HG03039 (cell line): Measurements from ENCODE around the gene DAB1.

Source experiments
- ATAC-seq: cut with Tn5 transposase; IDR thresholded peaks from one replicate; pipeline ENCODE4 v1.9.1; 2021; ENCODE audit warnings: mild to moderate bottlenecking, moderate library complexity; ENCODE audit not compliant: unreplicated experiment

The DAB1 gene

DNA sequence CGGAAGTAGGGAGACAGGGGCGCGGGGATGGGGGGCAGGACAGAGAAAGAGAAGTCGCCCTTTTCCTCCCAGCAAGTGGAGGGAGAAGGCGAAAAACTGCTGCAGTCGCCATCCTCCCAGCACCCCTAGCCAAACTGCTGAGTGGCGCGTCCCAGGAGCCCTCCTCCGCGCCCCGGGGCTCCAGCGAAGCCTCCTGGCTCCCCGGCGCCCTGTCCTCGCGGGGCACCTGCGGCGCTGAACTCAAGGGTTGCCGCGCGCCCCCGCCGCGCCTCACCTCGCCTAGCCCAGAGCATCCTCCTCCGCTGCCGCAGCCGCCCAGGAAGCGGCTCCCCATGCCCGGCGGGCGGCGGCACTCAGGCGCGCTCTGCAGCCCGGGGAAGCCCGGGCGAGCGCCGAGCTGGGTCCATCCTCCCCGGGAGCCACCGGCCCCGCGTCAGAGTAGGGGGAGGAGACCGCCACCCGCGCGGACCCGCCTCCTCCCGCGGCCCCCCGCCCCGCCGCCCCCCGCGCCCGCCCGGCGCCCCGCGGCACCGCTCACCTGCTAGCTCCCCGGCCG is at the start of gene DAB1:
Gene DAB1 (minus strand): TSS at position 405 of the 556 bp plus-strand sequence. CDS start 133,030 bp downstream, outside the sequence.
- ATAC-seq = no peak

DNA sequence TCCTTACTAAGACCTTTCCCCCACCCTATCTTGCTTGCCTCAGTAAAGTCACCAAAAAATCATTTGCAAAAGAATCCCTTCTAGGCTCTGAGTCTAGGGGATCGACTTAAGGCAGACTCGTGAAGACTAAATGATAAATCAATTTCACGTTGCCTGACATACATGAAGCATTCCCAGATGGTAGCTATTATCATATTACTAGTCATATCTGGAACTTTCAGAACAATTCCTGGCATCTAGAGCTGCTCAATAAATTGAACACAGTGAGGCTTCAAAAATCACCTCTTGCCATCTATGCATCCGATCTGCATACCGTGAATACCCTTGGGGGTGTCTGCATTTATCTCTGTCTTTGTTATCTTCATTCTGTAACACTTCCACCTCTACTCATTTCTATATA is 49.6 kb upstream of the DAB1 start:
- no peak for ATAC-seq

DNA sequence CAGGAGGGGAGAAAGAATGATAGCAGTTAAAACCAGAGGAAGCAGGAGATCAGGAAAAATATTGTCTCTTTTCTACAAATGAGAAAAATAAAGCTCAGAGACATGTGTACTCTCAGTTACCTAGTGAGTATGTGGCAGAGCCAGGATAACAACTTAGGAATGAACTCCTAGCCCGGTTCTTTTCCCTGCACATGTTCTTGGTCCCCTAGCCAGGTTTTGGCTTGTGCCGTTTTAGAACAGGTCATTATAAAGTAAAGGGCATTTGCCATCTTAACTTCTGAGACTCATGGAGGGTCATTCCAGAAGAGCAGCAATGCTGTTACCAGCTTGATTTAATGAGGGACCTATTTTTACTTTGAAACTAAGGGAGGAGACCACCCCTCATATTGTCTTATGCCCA is 48.1 kb upstream of the DAB1 start:
- no peak for ATAC-seq

DNA sequence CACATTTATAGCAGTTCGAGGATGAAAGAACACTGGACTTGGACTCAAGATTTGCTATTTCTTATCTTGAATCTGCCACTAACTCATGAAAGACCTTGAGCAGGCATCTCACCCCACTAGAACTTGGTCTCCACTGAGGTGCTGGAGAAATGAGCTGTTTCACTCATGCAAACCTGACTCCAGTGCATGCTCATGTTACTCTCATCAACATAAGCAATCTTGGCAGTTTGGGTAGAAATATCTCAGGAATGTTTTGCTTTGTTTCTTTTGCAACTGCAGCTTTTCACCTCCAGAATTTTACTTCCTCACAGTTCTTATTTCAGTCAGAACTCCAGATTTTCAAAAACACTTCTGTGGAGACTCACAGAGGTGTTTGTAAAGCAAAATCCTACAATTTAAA is 46.2 kb upstream of the DAB1 start:
- ATAC-seq = no peak

DNA sequence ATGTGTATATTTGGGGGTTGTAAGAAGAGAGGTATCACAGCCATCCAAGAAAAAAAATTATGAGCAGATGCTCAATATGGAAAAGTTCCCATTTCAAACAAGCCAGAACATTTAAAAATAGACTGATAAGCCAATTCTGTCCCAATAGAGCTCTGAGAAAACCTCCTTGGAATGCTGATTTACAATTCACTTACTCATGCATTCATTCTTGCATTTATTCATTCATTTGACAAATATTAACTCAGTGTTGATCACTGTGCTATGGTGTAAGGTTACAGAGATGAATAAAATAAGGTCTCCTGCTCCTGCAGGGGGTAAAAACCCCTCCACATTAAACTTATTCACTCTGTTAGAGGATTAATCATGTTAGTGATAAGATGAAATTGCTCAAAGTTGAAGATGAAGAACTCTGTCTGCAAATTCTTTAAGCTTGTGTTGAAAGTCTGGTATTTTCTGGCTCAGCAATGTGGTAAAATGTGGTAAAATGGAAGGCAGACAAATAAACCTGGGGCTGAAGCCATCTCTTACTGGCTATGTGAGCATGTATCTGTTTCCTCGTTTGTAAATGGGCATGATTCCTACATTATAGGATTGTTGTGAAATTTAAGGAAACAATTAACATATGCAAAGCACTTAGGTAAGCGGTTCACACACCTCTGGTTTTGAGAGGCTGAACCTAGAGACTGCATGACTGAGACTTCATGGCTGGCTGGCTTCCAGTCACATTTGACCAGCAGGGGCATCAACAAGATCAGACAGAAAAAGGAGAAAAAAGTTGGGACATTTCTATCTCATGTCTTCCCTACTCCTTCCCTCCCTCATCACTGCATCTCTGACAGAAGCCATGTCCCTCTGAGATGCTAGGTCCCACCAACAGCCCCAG is 45.0 kb upstream of the DAB1 start:
- no peak for ATAC-seq

DNA sequence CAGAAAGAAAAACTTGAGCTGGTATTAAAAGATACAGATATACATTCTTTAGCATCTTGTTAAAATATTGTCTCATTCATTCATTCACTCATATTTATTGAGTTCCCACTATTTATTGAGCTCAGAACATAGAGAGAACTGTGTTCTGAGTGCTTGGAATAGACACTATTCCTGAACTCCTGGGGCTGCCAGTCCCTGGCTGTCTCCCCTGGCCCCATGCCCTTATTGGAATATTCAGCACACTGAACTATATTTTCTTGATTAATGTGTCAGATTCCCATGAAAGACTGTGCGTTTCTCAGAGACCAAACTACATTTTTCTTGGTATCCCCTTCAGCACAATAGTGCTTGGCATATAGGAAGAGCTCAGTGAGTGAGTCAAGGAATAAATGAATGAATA is 44.0 kb upstream of the DAB1 start:
- no peak for ATAC-seq

DNA sequence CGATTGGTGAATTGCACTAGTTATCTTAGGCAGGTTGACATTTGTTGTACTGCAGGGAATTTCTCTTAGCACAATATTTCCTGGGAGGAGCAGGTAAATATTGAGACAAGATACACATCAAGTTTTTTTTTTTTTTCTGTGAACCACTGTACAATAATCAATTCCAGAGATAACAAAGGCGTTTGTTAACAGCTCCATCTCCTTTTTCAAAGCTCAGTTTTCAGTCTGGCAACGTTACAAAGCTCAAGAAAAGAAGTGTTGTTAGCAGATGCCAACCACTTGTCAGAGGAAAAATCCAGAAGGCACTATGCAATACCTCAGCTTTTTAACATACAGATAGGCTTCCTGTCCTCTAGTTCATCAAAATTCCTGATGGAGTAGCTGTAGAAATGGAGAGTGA is 40.9 kb upstream of the DAB1 start:
- no peak for ATAC-seq

DNA sequence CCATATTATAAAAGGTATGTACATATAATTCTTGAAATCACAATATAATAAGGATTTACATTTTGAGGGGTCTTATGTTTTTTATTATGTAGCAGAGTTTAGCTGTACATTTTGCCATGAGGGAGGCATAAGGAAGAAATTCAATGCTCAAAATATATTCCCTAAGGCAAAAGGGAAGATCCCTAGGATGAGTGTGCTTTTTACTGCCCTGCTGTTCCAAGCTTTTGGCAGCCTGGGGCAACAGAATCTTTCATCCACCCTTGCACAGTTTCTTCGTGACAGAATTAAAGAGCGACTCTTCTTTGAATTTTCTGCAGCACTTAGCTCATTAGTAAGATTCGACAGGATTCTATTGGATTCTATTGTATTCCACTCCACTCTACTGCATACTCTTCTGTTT is 39.5 kb upstream of the DAB1 start:
- ATAC-seq = no peak

DNA sequence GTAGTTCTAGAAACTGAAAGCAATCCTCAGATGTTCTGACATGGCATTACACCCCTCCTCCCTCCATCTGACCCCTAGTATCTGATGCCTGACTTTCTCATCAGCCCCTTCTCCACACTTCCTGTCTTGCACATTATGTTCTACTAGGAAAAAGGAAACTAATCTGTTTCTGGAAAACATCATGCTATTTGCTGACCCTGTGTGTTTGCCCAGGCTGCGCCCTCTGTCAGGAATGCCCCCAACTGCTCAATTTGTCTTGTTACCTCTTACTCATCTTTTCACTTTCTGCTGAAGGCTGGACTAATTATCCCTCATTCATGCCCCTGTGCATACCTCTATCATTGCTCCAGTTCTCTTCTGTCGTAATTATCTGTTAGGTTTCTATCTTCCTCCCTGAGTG is 37.5 kb upstream of the DAB1 start:
- no peak for ATAC-seq

DNA sequence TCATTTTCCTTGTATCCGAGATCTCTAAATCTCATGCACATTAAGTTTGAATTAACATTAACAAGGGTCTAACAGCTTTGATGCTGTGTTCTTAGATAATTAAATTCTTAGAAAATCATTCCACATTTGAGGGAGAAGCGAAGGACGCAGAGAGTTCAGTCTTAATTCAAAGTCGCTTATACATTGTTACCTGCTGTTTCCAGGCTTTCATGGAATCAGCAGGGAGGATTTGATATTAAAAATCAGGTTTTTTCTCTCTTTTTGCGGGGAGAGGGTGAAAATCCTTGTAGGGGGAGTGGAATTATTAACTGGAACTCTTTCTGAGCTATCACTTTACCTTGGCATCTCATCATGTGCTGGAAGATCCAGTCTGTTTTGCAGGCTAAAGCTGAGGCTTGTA is 27.7 kb upstream of the DAB1 start:
- no peak for ATAC-seq

DNA sequence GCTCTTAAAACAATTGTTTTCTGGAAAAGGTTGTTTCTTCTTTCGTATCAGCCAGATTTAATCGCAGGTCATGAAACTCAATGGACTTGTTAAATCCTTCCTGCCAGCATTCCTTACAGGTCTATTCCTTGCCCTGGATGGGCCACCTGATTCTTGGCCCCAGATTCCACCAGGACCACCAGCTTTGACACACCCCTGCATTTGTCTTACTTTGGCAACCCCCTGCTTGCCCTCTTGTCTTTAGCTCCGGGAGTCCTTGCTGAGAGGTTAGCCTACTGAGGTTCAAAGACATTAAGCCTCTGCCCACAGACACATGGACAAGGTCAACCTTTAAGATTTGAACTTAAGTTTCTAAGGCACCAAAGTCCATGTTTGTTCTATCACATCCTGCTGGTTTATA is 27.1 kb upstream of the DAB1 start:
- ATAC-seq = no peak

DNA sequence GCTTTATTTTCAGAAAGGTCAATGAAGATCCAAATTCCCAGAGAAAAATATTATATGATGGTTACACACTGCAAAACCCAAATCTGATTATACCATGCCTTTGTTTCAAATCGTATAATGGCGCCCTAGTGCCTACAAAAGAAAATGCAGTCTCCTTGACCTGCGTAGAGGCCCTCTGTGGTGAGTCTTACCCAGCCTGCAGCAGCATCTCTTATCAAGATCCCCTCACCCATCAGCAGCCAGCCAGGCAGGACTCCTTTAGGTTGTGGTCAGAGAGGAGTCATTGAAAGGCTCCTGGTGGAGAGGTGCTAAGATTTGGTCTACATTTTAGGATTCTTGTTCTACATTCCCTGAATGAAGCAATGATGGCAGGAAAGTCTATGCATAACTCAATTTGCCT is 23.7 kb upstream of the DAB1 start:
- ATAC-seq = no peak

DNA sequence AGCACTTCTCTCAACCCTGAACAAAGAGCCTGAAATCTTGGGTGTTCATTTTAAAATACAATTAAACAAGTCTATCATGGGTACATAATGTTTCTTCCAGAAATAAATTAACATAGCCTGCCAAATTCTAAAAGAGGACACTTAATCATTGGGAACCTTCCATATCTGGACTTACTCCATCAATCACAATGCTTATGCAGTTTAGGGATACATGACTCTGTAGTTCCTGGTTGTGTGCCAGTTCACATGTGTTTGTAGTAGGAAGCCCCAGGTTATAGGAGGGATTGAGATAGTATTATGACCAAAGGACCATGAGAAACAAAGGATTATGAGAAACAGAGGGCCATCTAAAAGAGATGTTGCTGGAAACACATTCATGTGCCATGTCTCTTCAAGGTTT is 19.1 kb upstream of the DAB1 start:
- no peak for ATAC-seq

DNA sequence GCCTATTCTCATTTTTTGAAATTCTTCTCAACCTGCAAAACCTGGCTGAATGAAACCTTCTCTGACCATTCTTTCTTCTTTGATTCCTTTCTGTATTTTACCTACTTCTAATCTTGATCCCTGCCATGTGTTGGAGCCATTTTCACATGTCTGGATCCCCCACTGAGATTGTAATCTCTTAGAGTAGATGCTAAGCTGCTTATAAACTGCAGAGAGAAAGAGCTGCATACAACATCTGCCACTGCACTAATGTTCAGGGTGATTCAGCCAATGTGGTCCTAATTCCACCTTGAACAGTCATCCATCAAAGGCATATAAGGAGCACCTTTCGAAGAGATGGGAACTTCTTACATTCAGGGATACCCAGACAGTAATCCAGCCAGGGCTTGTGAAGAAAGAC is 16.2 kb upstream of the DAB1 start:
- ATAC-seq = no peak

DNA sequence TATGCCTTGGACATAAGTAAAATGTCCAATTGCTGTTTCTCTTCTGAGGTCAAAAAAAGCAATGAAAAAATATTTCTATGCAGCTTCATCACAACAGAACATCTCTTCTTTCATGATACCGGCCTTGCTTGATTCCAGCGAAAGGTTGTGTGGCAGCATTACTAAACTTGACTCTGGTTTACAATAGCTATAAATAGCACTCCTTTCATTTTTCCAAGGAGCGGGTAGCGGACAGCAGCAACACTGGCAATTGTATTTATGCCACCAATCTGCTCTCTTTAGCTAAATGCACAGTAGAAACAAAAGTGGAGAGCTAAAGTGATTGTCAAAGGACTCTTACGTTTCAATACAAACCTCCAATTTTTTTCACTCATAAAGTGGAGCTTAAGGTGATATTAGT is 7.5 kb upstream of the DAB1 start:
- ATAC-seq = no peak

DNA sequence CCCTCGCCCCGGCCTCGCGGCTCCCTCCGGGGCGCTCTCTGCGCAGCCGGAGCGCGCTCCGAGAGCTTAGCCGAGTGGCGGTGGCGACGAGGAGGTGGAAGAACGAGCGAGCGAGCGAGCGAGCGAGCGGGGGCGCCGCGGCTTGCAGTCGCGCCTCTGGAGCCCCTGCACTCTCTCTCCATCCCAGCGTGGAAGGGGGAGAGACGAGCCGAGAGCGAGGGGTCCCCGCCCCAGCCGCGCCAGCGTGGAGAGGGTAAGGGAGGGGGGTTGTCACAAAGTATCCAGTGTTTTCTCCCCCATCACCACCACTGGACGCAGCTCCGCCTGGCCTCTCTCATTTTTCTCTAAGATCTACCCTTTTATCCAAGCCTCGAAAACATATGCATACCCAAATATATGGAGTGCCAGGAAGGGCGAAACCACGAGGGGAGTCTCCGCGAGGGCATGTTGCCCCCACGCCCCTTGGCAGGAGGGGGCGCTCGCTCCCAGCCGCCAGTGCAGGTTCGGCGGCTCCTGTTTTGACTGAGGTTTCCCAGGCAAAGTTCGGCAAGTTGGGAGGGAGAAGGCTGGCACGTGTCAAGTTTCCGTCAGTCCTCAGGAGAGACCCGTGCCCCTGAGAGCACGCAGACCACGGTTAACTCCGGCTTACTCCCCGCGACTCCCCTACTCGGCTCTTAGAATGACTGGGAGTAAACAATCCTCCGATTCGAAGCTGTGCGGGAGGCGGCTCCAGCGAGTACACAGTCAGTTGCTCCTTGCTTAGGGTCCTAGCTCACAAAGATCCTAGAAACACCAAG is 569 bp upstream of the DAB1 start:
- no peak for ATAC-seq

DNA sequence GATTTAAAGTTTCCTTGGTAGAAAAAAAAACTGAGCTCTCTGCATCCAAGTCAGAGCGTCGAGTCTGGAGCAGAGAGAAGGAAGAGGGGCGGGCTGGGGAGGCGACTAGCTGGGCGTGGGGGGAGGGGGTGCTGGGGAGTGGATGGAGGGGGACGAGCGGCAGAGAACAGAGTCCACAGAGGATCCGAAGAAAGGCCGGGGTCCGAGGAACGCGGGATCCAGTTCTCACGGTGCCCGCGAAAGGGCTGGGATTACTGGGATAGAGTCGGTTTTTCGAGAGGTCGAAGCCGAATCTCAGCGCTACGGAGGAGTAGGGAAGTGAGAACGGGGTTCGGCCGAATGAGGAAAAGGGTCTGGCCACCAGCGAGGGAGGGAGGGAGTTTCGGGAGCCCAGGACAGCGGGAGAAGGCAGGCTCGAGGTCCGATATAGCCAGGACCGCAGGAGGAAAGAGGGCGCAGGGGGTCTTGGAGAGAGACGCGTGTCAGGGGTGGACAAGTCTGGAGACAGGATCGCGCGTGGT is 665 bp downstream of the DAB1 start:
- ATAC-seq = no peak

DNA sequence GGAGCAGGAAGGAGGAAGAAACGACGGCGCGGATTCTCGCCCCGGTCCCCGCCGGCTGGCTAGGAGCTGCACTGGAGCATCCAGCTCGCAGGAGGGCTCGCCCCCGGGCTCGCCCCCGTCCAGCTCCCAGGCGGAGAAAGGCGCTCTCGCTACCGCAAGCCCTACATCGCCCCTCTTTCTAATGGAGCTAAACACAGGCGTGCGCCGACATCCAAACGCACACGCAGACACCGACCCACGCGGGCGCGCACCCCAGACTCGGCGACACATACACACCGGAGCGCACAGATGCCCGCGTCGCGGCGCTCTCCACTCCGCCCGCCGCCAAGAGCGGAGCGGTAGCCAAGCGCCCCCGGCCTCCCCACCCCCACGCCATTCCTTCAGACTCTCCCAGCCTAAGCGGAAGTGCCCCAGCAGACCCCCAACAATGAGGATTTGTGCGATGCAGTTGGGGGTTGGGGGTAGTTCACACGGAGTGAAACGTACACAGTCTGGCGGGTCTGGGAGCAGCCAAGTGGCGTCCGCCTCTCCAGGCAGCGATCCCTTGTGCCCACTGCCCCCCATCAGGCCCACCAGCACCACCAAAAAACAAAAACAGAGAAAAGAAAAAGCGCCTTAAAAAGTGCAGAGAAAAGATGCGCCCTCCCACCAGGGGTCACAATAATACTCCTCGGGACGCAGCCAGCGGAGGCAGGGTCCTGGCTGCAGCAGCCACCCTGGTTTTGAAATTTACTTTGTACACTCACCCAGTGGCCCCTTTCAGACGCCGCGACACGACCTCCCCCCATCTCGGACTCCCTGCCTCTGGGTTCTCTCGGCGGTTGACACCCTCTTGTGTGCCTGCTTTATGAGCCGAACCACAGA is 1.4 kb downstream of the DAB1 start:
- ATAC-seq = no peak

DNA sequence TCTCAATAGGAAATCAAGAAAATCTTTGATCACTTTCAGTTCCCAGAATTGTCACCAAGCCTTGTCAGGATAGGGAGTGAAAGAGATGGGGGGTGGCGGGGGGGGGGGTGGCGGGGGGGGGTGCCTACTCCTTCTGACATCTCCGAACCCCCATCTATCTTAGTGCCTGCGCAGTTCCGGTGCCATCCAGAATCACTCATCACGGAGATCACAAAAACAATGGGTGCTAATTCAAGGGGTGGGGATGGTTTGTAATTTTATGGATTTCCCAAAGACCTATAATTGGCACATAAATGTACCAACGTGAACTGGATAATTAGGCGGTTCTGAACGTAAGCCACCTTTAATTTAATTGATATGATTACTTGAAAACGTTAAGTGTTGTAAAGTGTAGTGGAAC is 2.1 kb downstream of the DAB1 start:
- no peak for ATAC-seq

DNA sequence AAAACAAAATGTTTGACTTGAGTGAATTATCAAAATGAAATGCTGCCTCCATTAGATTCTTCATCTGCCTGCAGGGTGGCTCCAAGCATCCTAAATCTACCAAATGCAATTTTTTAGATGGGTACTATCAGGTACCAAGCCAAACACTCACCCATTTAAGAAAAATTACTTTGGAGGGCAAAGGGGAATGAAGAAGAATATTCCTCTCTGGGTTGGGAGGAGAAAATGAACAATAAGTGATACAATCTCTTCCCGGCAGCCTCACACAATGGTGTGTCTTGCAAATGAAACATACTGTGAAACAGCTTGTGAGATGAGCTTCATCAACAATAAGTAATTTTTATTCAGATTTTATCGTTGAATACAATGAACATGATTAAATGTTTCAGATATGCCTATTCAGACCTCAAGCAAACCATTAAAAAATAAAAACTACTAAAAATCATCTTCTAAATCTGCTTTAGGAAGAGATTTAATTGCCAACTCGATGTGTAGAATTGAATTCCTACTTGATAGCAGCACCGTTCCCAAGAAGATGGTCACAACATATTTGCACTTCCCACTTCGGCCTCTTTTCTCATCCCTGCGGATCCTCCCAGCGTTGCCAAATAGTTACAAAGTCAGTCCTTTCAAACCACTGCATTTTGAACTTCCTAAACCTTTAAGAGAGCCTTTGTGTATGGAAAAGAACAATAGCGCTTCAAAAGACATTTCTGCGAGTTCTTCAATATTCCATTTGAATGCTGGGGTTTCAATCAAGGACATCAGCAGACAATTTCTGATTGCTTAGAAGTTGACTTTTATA is 2.7 kb downstream of the DAB1 start:
- no peak for ATAC-seq
